Thyroid gland (tissue), 4 donors: ENCODE data around the gene IQCE.
"Not testable (repeated sequence)": the region's sequence is repeated elsewhere in the genome, so short reads cannot be mapped to it uniquely, and the experiment has no call there.

Source experiments
- POLR2A ChIP-seq, 2 donors: fragments of 450-650 bp; IDR thresholded peaks; one replicate each; pipeline ENCODE4 v1.6.1; 2017; ENCODE audit warnings: antibody characterized with exemption in 2 of 2, mild to moderate bottlenecking in 2 of 2, moderate library complexity in 1 of 2
- TF ChIP-seq, protein P1 (sequence below), 6 experiments: fragments of 200-600 bp in 3 of 6; fragments of 450-650 bp in 3 of 6; sonication (generic) in 3 of 6; IDR thresholded peaks; one replicate each; pipeline ENCODE4 v1.5.1; 2016 to 2019; ENCODE audit warnings: antibody characterized with exemption in 6 of 6, mild to moderate bottlenecking in 2 of 6, inconsistent platforms in 1 of 6, moderate library complexity in 1 of 6

DNA sequence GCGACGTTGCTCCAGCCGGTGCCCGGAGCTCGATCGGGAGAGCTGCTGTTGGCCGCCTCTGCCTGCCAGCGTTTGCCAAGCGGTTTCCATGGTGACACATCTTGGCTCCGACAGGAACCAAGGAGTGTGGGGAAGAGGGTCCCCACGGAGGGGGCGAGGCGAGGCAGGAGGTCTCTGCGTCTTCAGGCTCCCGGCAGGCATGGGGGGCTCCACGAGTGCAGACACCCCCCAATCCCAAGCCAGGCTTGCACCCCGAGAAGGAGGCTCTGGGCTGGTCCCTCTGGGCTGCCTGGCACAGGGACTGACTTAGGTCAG, 27.0 kb upstream of the IQCE start:
- TF ChIP-seq, protein P1, sequence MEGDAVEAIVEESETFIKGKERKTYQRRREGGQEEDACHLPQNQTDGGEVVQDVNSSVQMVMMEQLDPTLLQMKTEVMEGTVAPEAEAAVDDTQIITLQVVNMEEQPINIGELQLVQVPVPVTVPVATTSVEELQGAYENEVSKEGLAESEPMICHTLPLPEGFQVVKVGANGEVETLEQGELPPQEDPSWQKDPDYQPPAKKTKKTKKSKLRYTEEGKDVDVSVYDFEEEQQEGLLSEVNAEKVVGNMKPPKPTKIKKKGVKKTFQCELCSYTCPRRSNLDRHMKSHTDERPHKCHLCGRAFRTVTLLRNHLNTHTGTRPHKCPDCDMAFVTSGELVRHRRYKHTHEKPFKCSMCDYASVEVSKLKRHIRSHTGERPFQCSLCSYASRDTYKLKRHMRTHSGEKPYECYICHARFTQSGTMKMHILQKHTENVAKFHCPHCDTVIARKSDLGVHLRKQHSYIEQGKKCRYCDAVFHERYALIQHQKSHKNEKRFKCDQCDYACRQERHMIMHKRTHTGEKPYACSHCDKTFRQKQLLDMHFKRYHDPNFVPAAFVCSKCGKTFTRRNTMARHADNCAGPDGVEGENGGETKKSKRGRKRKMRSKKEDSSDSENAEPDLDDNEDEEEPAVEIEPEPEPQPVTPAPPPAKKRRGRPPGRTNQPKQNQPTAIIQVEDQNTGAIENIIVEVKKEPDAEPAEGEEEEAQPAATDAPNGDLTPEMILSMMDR (IDR thresholded peaks at IDR 0.05): not testable (repeated sequence)
- not testable (repeated sequence) for TF ChIP-seq POLR2A (IDR thresholded peaks at IDR 0.05)
